ENCODE measurements around the gene TSHZ3.

Gene TSHZ3

DNA sequence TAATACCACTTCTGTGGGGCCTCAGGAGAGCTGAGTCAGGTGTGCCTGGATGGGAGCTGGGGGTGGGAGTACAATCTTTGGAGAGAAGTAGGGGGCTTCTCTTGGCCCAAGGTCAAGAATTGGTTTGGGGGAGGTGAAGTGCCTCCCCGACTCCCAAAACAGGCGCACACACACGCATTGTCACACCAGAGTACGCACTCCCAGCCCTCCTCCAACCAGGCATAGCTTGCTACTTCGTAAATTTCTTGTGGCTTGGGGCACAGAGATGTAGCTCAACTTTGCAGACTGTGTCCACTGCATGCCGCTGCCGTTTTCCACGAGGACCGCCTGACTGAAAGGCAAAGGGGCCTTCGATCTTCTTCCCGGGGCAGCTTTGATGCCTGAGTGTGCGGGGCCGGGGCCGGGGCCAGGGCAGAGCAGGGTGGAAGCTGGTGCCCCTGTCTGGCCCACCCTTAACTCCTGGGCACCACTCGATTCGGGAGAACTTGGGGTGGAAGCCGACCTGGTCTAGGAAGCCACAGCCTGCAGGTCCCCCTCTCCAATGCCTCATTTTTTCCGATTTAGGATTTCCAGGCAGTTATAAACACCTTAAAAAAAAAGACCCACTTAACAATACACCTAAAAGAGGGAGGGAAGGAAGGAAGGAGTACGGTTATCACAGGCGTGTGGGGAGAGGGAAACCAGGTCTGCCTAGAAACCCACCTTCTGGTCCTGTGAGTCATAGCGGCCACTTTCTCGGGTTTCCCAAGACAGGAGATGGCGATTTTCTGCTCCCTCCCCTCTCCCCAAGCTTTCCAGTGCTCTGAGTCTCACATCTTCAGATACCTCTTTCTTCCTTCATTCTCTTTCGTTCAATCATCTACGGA, 5.8 kb upstream of the TSHZ3 start:
- no peak for DNase-seq

DNA sequence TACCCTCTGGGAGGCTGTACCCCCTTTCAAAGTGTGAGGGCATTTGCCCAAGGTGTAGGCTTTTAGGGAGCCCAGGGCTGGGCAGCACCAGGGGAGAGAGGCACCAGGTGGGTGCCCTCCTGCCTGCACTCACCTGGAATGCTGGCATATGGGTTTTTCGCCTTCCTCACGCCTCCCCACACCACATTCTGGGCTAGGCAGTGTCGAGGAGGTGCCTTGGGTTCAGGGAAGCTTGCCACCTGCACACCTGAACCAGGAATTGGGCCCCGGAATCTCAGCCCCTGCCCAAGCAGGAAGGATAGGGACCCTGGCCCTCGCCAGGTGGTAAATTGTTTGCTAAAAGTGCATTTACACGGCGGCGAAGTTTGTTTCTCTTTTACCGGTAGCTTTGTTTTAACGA, 5.1 kb upstream of the TSHZ3 start:
- DNase-seq, result no peak

DNA sequence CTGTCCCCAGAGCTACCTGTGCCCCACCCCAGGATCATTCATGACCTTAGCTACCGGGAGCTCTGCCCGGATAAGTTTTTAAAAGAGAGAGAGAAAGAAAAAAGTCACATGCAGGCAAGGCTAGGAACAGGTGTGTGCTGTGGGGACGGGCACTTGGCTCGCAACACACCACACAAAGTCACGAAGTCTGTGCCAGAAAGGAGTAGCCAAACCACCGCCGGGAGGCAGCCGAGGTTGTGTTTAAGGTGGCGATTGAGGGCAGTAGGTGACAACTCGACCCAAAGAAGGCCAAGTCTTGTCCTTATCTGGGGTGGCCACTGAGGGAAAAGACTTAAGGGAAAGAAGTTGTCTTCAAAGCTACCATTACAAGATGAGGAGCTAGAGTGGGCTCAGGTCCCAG, 4.6 kb upstream of the TSHZ3 start:
- no peak for DNase-seq

- DNase-seq, result no peak
Measured at GRCh38 chr19:31352782-31353651, 3.8 kb upstream of the TSHZ3 start.

DNA sequence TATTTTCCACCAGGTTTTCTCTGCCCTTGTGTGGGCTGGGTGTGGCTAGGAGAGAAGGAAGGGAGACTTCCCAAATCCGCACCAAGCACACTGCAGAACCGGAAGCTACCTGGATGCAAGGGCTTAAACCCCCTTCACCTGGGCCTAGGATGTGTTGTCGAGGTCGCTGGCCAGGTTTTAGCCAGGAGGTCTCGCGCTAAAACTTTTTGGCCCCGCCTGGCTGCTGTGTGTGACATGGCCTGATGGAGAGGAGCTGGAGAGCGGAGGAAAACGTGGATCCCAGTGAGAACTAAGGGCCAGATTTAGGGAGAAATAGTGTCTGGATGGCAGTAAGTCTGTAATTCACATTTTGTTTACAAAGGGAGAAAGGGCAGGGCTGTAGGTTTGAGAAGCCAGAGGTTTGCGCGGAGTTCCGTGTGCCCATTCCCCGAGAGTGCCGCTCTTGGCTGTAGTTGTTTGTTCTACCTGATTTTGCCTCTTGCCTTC, 3.1 kb upstream of the TSHZ3 start:
- no peak for DNase-seq

DNA sequence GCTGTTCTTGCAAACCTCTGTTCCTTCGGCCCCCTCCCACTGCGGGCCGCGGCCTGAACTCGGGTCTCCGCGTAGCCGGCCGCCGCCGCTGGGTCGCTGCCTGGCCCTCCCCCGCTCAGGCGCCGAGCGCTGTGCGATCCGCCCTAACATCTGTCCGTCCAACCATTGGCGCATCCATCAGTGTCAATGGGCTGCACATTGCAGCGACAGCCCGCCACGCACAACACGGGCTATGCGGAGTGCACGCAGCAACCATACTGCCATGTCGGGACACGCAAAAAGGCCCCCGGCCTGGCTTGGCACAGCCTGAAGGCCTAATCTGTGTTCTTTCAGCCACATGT, 2.6 kb upstream of the TSHZ3 start:
- DNase-seq, result no peak

- no peak for DNase-seq
Measured at GRCh38 chr19:31351056-31351854, 2.0 kb upstream of the TSHZ3 start.

DNA sequence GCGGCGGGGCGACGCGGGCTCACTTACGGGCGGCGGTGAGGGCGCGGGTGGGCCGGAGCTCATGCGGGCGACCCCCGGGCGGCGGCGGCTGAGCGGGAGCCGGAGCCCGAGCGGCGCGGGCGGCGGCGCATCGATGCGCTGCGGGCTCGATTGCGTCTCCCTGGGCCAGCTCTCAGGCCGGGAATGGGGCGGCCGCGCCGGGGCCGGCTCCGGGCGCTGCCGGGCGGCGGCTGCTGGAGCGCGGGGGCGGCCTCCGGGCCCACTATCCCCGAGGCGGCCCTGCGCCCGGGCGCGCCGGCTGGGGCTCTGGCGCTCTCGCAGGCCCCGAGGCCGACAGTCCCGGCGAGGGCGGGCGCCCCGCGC, 1.4 kb upstream of the TSHZ3 start:
- no peak for DNase-seq

- DNase-seq, result no peak
Measured at GRCh38 chr19:31350033-31350692, 927 bp upstream of the TSHZ3 start.

DNA sequence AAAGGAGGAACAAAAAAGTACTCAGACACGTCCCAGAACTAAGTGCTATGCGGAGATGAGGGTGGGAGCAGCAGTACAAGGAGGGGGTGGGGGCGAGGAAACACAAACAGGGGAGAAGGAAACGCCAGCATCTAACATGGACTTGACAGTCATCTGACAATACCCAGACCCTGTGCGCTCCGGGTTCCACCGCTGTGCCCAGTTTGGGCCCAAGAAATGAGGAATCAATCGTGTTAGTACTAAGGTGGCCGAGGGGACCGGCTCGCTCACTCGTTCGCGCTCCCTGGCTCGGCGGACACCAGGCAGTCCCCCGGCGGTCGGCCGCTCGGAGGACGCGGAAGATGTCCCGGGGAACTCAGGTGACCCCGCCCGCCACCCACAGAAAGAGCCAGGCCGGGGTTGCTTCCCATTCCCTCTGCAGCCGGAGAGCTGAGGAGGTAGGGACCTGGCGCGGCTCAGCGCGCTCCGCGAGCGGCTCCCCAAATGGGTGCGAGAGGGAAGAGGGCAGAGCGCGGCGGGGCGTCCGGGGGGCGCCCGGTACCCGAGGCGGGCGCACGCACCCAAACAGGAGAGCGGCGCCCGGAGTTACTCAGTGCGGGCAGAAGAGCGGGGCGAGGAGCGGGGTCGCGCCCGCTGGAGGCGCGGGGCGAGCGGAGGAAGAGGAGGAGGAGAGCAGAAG, 616 bp downstream of the TSHZ3 start:
- DNase-seq, result no peak

DNA sequence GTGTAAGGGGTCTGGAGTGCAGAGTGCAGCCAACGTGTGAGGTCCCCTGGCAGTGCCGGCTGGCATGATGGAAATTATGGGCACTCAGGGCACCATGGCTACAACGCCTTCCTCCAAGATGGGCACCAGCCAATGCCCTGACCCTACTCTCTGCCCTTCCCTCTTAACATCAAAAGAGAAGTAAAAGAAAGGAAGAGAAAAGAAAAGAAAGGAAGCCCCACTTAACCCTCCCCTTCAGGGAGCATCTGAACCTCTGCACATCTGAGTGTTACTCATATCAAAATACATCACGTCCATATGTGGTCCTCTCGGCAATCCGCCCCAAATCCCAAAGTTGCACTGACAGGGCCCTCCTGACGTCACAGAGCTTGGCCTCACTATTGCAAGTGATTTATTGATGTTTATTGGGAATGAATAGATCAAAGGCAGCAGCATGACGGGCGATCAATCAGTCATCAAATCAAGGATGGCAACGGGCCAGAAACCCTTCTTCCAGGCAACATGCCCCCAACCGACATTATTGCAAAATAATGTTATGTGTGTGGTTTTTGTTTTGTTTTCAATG, 1.3 kb downstream of the TSHZ3 start:
- DNase-seq, result no peak

- no peak for DNase-seq
Measured at GRCh38 chr19:31347354-31347753, 1.9 kb downstream of the TSHZ3 start.

DNA sequence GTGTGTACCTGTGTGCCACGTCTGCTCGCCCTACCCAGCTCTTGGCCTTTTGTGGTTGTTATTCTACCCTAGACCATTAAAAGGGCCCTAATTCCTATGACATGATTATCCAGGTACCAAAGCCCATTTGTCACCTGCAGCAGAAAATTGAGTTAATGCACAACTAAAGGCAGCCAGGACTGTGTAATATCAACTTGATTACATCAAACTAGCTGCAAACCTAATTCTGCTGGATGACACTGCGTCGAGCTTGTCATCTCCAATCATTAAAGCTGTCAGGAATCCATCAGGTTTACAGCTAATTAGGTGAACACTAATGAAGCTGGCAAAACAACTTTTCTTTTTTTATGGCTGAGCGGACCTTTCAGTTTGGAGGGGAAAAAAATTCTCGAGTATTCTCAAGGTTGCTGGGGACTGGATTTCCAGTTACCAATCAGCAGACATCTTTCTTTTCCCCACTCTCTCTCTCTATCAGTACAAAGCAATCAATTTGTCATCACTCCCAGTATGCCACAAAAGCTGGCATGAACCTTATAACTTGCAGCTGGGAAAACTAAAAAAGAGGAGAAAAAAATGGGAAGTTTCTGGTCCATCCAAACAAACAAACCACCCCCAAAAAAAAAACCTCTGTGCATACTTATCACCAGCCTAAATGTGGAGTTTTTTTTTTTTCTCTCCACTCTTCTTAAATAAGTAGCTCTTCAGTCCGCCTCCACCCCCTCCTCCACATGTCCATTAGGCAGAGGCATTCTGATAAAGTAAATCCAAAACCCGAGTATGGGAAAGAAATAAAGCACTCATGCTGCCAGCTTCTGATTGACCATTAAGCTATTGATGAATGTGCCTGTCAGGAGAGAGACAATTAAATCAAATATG, 2.8 kb downstream of the TSHZ3 start:
- no peak for DNase-seq

- DNase-seq, result no peak
Measured at GRCh38 chr19:31344403-31344802, 4.8 kb downstream of the TSHZ3 start.

GRCh38 chr19:31342926-31343325, 6.3 kb downstream of the TSHZ3 start:
- DNase-seq, result no peak

DNA sequence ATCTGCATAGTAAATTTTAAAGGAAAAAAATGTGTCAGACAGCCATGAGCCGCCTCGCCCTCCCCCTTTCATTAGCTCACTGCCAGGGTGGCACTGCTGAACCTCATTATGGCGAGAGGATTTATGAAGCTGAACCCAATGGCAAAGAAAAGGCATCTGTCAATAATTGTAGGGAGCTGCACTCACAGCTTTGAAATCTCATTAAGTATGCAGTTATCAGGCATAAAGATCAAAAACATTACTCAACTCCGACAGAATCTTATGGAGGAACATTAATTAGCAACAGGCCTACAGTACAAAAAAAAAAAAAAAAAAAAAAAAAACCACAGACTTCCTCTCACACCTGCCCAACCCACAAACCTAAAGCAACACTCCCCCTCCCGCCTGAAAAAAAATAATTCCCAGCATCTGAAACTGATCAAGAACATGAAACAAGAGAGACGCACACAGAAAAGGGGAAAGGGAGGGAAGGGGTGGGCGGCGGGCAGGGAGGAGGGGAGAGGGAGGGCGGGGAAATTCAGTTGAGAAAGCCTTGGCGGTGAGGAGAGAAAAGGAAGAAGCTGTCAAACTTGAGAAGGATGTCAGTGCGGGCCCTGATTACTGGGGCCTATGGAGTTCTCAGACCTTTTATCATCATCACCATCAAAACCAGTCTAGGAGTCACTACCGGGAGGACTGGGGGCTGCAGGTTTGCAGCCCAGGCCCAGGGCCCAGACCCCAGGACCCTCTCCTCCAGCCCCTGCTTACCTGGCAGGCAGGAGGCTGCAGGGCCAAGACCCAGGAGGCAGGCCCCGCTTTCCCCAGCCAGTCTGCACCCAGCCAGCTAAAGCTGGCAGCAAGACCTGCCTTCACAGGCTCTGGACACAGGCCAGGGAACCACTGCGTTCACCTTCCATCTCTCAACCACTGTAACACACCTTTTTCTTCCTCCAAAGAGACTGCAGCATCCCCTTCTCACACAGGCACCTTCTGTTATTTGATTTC, 8.9 kb downstream of the TSHZ3 start:
- DNase-seq, result no peak

DNA sequence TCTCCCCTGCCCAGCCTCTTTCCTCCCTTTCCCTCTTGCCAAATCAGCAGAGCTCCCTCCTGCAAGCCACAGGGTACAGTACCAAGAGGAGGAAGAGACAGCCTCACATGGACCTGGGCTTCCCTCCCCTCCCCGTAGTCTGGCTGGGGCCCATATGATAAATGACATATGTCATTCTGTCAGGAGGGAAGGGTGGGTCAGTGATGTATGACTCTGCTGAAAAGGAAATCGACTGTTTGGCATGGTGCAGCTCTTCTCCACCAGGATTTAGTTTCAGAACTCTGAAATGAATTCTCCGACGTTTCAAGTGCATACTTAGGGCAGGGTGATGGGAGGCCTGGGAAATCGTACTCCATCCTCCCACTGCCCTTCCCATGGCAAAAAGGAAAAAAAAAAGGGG, 9.8 kb downstream of the TSHZ3 start:
- no peak for DNase-seq

DNA sequence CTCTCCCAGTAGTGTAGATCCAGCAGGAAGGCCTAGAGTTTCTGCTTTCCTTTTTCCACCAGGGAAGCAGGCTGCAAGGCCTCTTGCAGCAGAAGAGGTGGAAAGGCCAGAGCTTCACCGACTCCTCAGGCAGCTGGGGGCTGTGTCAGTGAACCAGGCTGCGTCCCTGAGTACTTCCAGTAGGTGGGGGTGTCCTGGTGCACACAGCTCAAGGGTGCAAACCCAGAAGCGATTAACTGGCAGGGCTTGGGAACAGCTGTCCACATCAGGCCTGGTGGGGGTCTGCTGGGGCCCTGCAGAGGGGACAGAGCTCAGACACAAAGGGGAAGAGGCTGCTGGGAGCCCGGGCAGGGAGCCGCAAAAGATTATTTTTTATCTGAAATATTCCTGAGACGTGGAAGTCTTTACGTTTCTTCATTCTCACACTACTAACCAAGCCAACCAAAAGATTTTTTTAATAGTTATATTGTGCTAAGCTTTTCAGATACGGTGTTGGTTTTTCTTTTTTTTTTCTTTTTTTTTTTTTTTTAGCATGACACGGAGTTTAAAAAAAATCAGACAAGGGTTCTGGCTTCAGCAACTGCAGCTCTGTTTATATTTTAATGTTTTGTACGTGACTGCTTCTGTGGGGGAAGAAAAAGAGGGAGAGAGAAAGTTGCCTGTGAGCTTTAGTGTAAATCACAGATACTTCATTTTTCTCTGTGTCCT, 11.0 kb downstream of the TSHZ3 start:
- peak in 1 of 4 experiments; percentile 19 for DNase-seq

All from activated naive CD4-positive, alpha-beta T cell (primary cell).